Neural cell (in vitro differentiated cells): Measurements from ENCODE around the gene SYNE3. TPM values are rescaled to one million over a fixed set of nuclear protein-coding genes. Genes with fewer than 3 reads are reported as not detected.
A peak's percentile ranks its signal among the peaks of the same experiment; 100 is the strongest.

Experiments used
- H2AFZ ChIP-seq: fragments of 200-600, 300-800 bp; sonication (generic), shearing (Covaris generic); 2 replicates; pipeline ENCODE4 v1.6.0; 2014; ENCODE audit warnings: low read depth, mild to moderate bottlenecking, antibody characterized with exemption, low read length, moderate library complexity
- H3F3A ChIP-seq: fragments of 200-600 bp; shearing (Covaris generic); 2 replicates; pipeline ENCODE4 v1.6.1; 2016; ENCODE audit warnings: mild to moderate bottlenecking, moderate library complexity, mixed read lengths, antibody characterized with exemption, low read length; ENCODE audit not compliant: insufficient read depth, poor library complexity, severe bottlenecking
- H3K27ac ChIP-seq: fragments of 200-600, 300-800 bp; sonication (generic), shearing (Covaris generic); 2 replicates; pipeline ENCODE4 v1.5.1; 2014; ENCODE audit warnings: mild to moderate bottlenecking, low read length, moderate library complexity
- H3K27me3 ChIP-seq: fragments of 300-800, 200-600 bp; sonication (generic), shearing (Covaris generic); 2 replicates; pipeline ENCODE4 v1.6.0; 2014; ENCODE audit warnings: mild to moderate bottlenecking, low read depth, low read length, moderate library complexity; ENCODE audit not compliant: insufficient read depth
- H3K36me3 ChIP-seq: fragments of 300-800, 200-600 bp; sonication (generic), shearing (Covaris generic); 2 replicates; pipeline ENCODE4 v1.5.1; 2014; ENCODE audit warnings: mild to moderate bottlenecking, antibody characterized with exemption, low read length, moderate library complexity; ENCODE audit not compliant: insufficient read depth
- H3K4me2 ChIP-seq: fragments of 300-800, 200-600 bp; sonication (generic), shearing (Covaris generic); 2 replicates; pipeline ENCODE4 v1.6.0; 2014; ENCODE audit warnings: mild to moderate bottlenecking, low read length
- H3K4me3 ChIP-seq: fragments of 300-800, 200-600 bp; sonication (generic), shearing (Covaris generic); 2 replicates; pipeline ENCODE4 v1.5.1; 2014; ENCODE audit warnings: mild to moderate bottlenecking, low read length, moderate library complexity
- H3K79me2 ChIP-seq: fragments of 200-600 bp; shearing (Covaris generic); replicated peaks from 2 replicates; pipeline ENCODE4 v1.6.0; 2014; ENCODE audit warnings: mild to moderate bottlenecking, low read length, moderate library complexity; ENCODE audit not compliant: insufficient read depth
- H3K9ac ChIP-seq: fragments of 300-800, 200-600 bp; sonication (generic), shearing (Covaris generic); 2 replicates; pipeline ENCODE4 v1.6.1; 2016; ENCODE audit warnings: mild to moderate bottlenecking, low read length, mixed read lengths
- H3K9me2 ChIP-seq: fragments of 200-600 bp; shearing (Covaris generic); 2 replicates; pipeline ENCODE4 v1.6.1; 2016; ENCODE audit warnings: mild to moderate bottlenecking, low read length, mixed read lengths; ENCODE audit not compliant: insufficient read depth
- H3K9me3 ChIP-seq: fragments of 200-600, 300-800 bp; sonication (generic), shearing (Covaris generic); 2 replicates; pipeline ENCODE4 v1.6.1; 2016; ENCODE audit warnings: mild to moderate bottlenecking, mixed run types, low read length, moderate library complexity, mixed read lengths
- H4K20me1 ChIP-seq: fragments of 200-600 bp; shearing (Covaris generic); 2 replicates; pipeline ENCODE4 v1.6.1; 2016; ENCODE audit warnings: mild to moderate bottlenecking, mixed run types; ENCODE audit not compliant: insufficient read depth
- CTCF ChIP-seq: fragments of 450-650 bp; IDR thresholded peaks from 2 replicates; pipeline ENCODE4 v1.5.1; 2014; ENCODE audit warnings: antibody characterized with exemption, mild to moderate bottlenecking, moderate library complexity; ENCODE audit not compliant: poor library complexity, severe bottlenecking
- EP300 ChIP-seq: fragments of 450-650 bp; conservative IDR thresholded peaks from 2 replicates; pipeline ENCODE4 v1.6.1; 2014; ENCODE audit warnings: antibody characterized with exemption, mild to moderate bottlenecking, moderate library complexity; ENCODE audit not compliant: poor library complexity, severe bottlenecking
- EZH2 ChIP-seq: fragments of 200-600, 300-800 bp; shearing (Covaris generic), sonication (generic); IDR thresholded peaks from 2 replicates; pipeline ENCODE4 v1.6.1; 2014; ENCODE audit warnings: antibody characterized with exemption, low read length, borderline replicate concordance, mild to moderate bottlenecking; ENCODE audit not compliant: insufficient read depth, poor library complexity, severe bottlenecking
- MXI1 ChIP-seq: fragments of 450-650 bp; conservative IDR thresholded peaks from 2 replicates; pipeline ENCODE4 v1.6.1; 2014; ENCODE audit warnings: antibody characterized with exemption, mild to moderate bottlenecking; ENCODE audit not compliant: poor library complexity, severe bottlenecking
- POLR2AphosphoS5 ChIP-seq: IDR thresholded peaks from 2 replicates; pipeline ENCODE4 v1.6.1; 2012
- RAD21 ChIP-seq: fragments of 450-650 bp; conservative IDR thresholded peaks from 2 replicates; pipeline ENCODE4 v1.6.1; 2014; ENCODE audit warnings: antibody characterized with exemption, mild to moderate bottlenecking, moderate library complexity
- REST ChIP-seq: IDR thresholded peaks from 2 replicates; pipeline ENCODE4 v1.6.1; 2012; ENCODE audit warnings: borderline replicate concordance
- SMC3 ChIP-seq: fragments of 450-650 bp; conservative IDR thresholded peaks from 2 replicates; pipeline ENCODE4 v1.6.1; 2014; ENCODE audit warnings: antibody characterized with exemption, mild to moderate bottlenecking, moderate library complexity; ENCODE audit not compliant: poor library complexity
- TAF1 ChIP-seq: IDR thresholded peaks from 2 replicates; pipeline ENCODE4 v1.6.1; 2012; ENCODE audit warnings: low read depth
- polyA plus RNA-seq: library from polyadenylated mRNA; depleted of rRNA; stranded (reverse); fragments of >200 nt; gene quantifications from 2 replicates; pipeline ENCODE4 v1.2.3, GENCODE V29; 2014

Gene SYNE3
- polyA plus RNA-seq, 1 donor from 2014 or later, result 0.35 TPM

GRCh38 chr14:95523051-95523814, 6.8 kb upstream of the SYNE3 start:
- Histone ChIP-seq H4K20me1 (no peaks in the 10 kb centered on the region), H2AFZ (no peak overlapping the region), H3K4me3 (peak overlapping the region; percentile 47), H3K9ac (no peak overlapping the region), H3K4me2 (no peak overlapping the region), H3F3A (no peaks in the 10 kb centered on the region), H3K79me2 (no peaks in the 10 kb centered on the region), H3K9me2 (no peaks in the 10 kb centered on the region), H3K36me3 (no peaks in the 10 kb centered on the region), H3K27ac (peak overlapping the region; percentile 51), H3K27me3 (no peaks in the 10 kb centered on the region), H3K9me3 (no peaks in the 10 kb centered on the region)
- TF ChIP-seq RAD21, result no peak
- TF ChIP-seq REST, result no peak
- TF ChIP-seq TAF1, result no peak
- TF ChIP-seq EZH2, result no peak
- no peak for TF ChIP-seq POLR2AphosphoS5
- no peak for TF ChIP-seq MXI1
- TF ChIP-seq EP300, result no peak
- no peak for TF ChIP-seq CTCF
- no peak for TF ChIP-seq SMC3

- Histone ChIP-seq H3K9me3 (no peaks in the 10 kb centered on the region), H4K20me1 (no peaks in the 10 kb centered on the region), H2AFZ (no peak overlapping the region), H3K4me3 (no peak overlapping the region), H3K27ac (no peak overlapping the region), H3K9me2 (no peaks in the 10 kb centered on the region), H3K27me3 (no peaks in the 10 kb centered on the region), H3K36me3 (no peaks in the 10 kb centered on the region), H3K79me2 (no peaks in the 10 kb centered on the region), H3K9ac (no peak overlapping the region), H3K4me2 (no peak overlapping the region), H3F3A (no peaks in the 10 kb centered on the region)
- TF ChIP-seq TAF1 (no peak), RAD21 (no peak), POLR2AphosphoS5 (no peak), SMC3 (no peak), CTCF (no peak), MXI1 (no peak), EZH2 (no peak), REST (no peak), EP300 (no peak)
These were observed 6.1 kb upstream of the SYNE3 start for GRCh38 chr14:95522556-95522955.
